NCI-H82 (cell line): ENCODE data around the gene ACSM5.
"Not testable (repeated sequence)": the region's sequence is repeated elsewhere in the genome, so short reads cannot be mapped to it uniquely, and the experiment has no call there.

ENCODE experiments used
- DNase-seq: peaks from one replicate; lab custom pipeline; 2025; lab: John Stamatoyannopoulos, UW

Gene ACSM5

DNA sequence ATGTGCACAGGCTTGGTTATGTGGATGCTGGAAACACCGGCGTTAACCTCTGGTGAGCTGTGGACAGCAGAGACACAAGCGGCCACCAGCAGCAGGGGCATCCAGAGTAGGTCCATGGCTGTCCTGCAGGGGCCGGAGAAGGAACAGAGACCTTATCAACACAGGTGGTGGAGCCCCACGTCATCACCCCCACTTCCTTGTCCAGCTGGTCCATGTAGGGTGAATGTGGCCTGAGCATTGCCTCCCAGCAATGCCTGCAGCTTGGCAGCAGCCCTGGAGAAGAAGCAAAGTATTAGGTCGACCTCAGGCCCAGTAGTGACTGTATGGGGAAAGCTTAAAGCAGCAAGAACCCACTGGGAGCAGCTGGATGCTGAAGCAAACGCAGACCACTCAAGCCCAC, 10.1 kb upstream of the ACSM5 start:
- no peak for DNase-seq

DNA sequence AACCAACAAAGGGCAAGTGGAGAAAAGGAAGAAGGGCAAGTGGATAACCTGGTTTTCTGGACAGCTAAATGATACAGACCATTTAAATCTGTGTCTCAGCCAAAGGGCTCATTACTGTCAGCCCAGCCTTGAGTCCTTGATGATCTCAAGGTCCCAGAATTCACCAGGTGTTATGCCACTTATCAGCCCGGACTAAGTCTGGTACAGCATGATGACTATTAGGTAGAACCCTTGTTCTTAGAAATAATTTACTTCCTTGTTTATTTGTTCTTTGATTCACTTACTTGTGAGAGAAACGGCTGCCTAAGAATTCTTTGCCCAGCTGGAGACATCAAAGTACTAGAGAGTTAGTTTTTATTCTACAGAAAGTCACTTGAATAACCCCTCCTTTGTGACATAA, 8.3 kb upstream of the ACSM5 start:
- no peak for DNase-seq

- DNase-seq, result no peak
Measured at GRCh38 chr16:20401475-20402016, 7.8 kb upstream of the ACSM5 start.

DNA sequence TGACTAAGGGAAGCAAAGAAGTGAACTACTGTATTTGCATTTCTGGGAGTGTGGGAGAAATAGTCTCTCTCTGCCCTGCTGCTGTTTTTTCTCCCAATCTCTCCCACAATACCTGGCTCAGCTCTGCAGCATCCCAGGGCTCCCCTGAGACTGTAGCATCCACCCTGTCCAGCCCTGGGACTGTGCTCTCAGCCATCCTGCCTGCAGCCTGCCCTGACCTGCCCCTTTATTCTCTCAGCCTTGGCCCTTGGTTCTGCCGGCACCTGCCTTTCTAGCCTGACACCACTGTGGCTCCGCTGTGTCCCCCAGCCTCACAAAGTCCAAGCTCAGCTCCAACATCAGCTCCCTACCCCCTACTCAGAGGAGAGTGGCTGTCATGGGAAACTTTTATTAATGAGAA, 6.7 kb upstream of the ACSM5 start:
- DNase-seq, result no peak

GRCh38 chr16:20404637-20405036, 4.7 kb upstream of the ACSM5 start, which contains the start of gene PDILT:
PDILT (minus strand) TSS chr16:20404737; CDS start chr16:20399300, 5,437 bp downstream.
- DNase-seq, result no peak

- no peak for DNase-seq
Measured at GRCh38 chr16:20410121-20410723, 888 bp downstream of the ACSM5 start.

DNA sequence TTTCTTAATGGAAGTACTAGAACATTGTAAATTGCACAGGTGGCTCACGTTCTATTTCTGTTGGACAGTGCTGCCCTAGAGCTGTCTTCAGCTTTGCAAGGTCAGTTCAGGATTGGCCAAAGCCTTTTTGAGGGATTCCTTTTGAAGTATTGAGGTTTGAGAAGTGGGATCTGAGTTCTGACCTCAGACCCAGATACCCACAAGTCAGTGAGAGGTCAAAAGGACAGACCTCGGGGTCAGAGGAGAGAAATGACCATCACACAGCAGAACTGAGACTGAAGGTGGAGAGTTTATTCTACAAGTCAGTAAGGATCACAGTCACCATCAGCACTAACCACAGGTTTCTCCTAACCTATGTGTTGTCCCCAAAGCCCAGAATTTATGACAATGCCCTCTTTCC, 1.7 kb downstream of the ACSM5 start:
- no peak for DNase-seq

DNA sequence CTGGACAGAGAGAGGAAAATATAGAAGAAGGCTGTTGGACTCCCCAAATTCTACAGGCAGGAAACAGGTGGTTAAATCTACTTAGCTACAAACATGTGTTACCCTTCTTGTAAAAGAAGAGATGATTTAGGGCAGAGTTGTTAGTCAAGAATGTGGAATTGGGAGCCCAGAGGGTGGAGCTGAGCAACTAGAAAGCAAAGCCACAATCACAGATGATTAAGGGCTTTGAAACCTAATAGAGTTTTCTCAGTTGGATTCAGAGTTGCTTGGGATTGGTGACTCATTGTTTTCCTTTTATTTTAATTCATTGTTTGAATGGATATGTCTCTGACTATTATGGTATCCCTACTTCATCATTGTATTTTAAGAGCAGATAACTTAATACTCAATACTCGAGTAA, 6.2 kb downstream of the ACSM5 start:
- no peak for DNase-seq

GRCh38 chr16:20419093-20419492, 9.8 kb downstream of the ACSM5 start:
- not testable (repeated sequence) for DNase-seq

DNA sequence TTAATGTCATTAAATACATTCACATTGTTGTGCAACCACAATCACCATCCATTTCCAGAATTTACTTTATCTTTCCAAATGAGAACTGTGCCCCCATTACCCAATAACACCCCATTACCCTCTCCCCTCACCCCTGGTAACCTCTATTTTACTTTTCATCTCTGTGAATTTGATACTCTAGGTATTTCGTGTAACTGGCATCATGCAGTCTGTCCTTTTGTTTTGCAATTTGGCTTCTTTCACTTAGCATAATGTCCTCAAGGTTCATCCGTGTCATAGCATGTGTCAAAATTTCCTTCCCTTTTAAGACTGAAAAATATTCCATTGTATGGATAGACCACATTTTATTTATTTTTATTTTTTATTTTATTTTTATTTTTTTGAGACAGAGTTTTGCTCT, 12.4 kb downstream of the ACSM5 start:
- not testable (repeated sequence) for DNase-seq

GRCh38 chr16:20423772-20424128, 14.4 kb downstream of the ACSM5 start:
- DNase-seq, result not testable (repeated sequence)

GRCh38 chr16:20424129-20424866, 15.0 kb downstream of the ACSM5 start:
- DNase-seq, result no peak

GRCh38 chr16:20427401-20427797, 18.1 kb downstream of the ACSM5 start:
- not testable (repeated sequence) for DNase-seq

DNA sequence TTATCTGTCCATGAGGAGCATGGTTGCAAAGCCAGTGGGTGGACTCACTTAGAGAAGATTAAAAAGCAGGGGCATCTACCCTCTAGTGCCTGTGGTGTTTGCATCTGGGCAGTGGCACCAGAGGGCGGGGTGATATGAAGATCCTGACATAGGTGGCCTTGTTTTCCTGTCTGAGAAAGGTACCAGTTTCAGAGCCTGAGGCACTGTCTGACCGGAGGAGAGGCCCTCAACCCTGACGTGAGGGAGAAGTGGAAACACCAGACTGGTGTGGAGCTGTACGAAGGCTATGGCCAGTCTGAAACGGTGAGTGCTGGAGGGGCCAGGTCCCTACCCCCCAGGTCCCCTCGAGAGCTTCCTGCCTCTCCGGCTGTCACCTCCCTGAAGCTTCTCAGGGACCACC, 20.2 kb downstream of the ACSM5 start:
- not testable (repeated sequence) for DNase-seq

DNA sequence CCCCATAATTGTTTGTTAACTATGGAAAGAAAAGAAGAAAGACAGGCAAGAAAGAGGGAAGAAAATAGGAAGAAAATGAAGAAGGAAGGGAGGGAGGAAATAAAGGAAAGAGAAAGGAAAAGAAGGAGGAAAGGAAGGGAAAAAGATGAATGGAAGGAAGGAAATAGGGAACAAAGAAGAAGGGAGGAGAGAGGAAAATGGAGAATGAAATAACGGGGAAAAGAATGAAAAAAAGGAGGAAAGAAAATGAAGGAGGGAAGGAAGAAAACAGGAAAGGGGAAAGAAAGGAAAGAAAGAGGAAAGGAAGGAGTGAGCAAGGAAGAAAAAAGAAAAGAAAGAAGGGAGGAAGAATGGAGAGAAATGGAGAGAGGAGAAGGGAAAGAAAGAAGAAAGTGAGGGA, 21.1 kb downstream of the ACSM5 start:
- not testable (repeated sequence) for DNase-seq

GRCh38 chr16:20430948-20431347, 21.6 kb downstream of the ACSM5 start:
- no peak for DNase-seq

DNA sequence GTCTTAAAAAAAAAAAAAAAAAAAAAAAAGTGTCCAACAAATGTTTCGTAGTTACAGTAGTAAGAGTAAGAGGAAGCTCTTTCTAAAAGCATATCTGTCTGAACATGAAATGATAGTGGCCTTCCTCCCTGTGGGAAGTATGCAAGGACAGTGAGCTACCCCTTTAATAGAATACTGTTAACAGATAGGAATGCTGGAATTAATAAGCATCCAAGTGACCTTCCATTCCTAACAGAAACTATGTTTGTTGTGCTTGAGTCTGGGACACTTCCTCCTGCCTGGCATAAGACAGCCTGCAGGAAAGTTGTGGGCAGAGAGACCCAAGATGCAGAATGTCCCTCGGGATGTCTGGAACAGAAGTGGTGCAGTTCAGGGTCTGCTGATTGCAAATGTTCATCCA, 29.6 kb downstream of the ACSM5 start:
- not testable (repeated sequence) for DNase-seq

DNA sequence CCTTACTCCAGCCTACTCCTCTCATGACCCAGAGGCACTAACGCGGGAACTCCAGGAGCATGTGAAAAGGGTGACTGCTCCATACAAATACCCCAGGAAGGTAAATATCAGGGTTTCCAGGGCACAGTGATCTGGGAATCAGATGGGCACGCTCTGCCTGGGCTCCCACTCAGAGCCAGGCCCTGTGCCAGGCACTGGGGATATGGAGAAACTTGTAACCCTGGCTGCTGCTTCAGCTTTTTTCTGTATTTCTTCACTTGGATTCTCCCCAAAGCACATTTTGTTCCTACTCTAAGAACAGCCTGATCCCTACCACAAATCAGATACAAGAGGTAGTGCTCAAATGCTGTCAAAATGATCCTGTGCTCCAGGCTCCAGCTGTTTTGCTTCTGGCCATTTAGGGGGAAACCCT, 30.5 kb downstream of the ACSM5 start:
- not testable (repeated sequence) for DNase-seq

DNA sequence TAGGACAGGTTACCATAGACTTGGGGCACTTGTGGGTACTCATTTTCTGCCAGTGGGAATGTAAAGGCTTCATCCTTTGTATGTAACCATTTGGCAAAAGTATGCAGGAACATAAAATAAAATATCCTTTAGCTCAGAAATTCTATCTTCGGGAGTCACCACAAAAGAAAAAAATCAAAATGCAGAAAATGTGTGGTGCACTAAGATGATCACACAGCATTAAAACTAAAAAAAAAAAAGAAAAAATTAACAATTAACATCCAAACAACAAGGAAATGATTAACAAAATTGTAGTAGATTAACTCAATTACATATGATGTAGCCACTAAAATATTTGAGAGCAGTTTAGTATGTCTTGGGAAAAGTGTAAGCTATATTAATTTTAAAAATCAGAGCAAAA, 31.4 kb downstream of the ACSM5 start:
- not testable (repeated sequence) for DNase-seq

DNA sequence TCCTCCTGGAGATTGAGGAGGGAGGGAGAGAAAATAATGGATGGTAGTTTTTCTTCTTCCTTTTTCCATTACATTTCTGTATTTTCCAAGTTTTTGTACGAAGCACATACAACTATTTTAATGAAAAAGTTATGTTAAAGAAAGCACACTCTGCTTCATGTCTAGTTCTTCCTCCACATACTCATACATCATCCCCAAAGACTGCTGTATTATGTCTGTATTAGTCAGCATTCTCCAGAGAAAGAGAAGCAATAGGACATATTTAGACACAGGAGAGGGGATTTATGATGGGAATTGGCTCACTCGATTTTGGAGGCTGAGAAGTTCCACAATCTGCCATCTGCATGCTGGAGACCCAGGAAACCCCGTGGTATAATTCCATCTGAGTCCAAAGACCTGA, 31.9 kb downstream of the ACSM5 start:
- no peak for DNase-seq

DNA sequence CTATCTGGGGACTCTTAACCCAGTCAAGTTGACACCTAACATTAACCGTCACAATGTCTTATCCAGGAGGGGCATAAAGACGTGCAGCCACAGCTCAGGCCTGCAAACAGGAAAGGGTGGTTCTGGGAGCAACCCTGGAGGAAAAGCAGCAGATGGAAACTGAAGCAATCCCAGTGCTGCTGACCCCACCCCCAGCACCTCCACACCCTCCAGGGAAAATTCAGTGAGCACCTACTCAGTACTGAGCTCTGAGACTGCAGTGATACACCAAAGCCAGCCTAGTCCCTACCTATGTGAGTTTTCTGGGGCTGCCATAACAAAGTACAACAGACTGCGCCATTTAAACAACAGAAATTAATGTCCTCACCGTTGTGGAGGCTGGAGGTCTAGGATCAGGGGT, 32.5 kb downstream of the ACSM5 start:
- DNase-seq, result not testable (repeated sequence)

GRCh38 chr16:20446652-20447393, 37.5 kb downstream of the ACSM5 start:
- DNase-seq, result not testable (repeated sequence)

- DNase-seq, result not testable (repeated sequence)
Measured at GRCh38 chr16:20451364-20451763, 42.0 kb downstream of the ACSM5 start, which contains the start of gene ACSM2A. ACSM2A (plus strand) TSS chr16:20451521; CDS start chr16:20460115, 8,594 bp downstream.
